GM12864 (cell line): ENCODE results near the gene C10orf90.

ENCODE experiments used
- DNase-seq: peaks from one replicate; pipeline ENCODE4 v3.0.0-alpha.2; 2011; ENCODE audit warnings: low read depth
- H3K4me3 ChIP-seq: 2 replicates; pipeline ENCODE4 v1.5.1; 2011; ENCODE audit warnings: mild to moderate bottlenecking, low read depth, low read length, control low read depth
- TF ChIP-seq, protein P1 (sequence below): IDR thresholded peaks from 2 replicates; pipeline ENCODE4 v1.5.1; 2011; ENCODE audit warnings: low read depth, mild to moderate bottlenecking, moderate library complexity, low read length, control low read depth, inconsistent platforms; ENCODE audit errors: missing control alignments

C10orf90 gene

GRCh38 chr10:126459032-126459831 lies 211.3 kb downstream of the C10orf90 start:
- DNase-seq, result no peak
- TF ChIP-seq, protein P1, sequence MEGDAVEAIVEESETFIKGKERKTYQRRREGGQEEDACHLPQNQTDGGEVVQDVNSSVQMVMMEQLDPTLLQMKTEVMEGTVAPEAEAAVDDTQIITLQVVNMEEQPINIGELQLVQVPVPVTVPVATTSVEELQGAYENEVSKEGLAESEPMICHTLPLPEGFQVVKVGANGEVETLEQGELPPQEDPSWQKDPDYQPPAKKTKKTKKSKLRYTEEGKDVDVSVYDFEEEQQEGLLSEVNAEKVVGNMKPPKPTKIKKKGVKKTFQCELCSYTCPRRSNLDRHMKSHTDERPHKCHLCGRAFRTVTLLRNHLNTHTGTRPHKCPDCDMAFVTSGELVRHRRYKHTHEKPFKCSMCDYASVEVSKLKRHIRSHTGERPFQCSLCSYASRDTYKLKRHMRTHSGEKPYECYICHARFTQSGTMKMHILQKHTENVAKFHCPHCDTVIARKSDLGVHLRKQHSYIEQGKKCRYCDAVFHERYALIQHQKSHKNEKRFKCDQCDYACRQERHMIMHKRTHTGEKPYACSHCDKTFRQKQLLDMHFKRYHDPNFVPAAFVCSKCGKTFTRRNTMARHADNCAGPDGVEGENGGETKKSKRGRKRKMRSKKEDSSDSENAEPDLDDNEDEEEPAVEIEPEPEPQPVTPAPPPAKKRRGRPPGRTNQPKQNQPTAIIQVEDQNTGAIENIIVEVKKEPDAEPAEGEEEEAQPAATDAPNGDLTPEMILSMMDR, result no peak

DNA sequence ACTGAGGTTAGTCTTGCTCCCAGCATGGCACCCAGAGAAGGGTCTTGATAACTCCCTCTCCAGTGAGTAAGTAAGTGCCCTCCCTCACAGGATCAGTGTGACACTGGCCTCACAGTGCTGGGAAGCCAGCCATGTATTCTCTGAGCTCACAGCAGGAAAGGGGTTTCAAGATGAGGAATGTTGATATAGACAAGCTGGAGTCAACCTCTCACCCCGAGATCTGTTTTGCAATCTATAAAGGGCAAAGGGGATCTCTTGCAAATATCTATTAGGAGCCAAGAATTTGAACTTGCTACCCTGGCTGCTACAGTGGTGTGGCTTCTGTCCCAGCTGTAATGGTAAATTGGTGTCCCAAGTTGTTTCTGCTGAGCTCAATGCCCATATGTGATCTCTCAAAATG lies 212.0 kb downstream of the C10orf90 start:
- TF ChIP-seq, protein P1, result no peak
- no peak overlapping the region for H3K4me3 ChIP-seq
- no peak for DNase-seq

More at GRCh38 chr10:126459032-126459831, 211.3 kb downstream of the C10orf90 start:
- no peak overlapping the region for H3K4me3 ChIP-seq

DNA sequence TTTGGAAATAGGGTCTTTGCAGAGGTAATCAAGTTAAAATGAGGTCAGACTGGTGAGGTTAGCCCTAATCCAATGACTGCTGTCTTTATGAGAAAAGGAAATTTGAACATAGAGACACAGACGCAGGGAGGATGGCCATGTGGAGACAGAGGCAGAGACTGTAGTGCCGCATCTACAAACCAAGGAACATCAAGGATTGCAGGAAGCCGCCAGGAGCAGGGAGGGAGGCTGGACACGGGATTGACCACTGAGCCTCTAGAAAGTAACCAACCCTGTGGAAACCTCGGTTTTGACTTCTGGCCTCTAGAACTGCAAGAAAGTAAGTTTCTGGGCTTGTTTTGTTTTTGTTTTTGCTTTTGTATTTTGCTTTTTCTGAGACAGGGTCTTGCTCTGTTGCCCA lies 213.9 kb downstream of the C10orf90 start:
- TF ChIP-seq, protein P1, result no peak
- no peak for DNase-seq
- no peak overlapping the region for H3K4me3 ChIP-seq

GRCh38 chr10:126455766-126456405 lies 214.6 kb downstream of the C10orf90 start:
- DNase-seq, result no peak
- TF ChIP-seq, protein P1, result no peak
- H3K4me3 ChIP-seq, result no peak overlapping the region

DNA sequence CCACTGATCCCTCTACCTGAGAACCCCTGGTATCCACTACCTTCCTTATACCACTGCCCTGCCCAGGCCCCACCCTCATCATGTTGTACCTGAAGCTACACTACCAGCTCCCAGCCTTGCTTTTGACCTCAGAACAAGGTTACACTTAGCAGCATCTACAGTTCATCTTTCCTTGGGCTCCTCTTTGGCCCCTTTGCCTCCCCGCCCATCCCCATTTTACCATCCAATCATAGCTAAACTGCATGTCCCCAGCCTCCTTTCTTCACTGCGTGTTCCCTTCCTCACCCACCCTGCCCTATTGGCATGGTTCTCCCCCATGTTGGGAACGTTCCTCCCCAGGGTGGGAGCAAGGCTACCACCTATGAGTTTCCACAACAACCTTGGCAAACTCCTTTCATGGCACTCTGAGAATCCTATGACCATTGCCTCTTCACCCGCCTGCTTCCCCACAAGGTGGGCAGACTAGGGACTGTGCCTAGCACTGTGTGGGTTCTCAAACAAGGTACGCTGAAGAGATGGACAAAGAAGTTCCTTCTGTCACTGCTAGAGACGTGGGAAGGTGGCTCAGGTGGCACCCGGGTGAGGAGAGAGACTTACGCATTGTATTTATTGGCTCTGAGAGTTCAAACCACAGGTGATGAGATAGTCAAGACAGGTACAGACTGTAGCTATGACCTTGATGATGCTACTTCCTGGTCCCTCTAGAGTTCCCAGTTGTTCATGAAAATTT lies 215.3 kb downstream of the C10orf90 start:
- DNase-seq, result no peak
- TF ChIP-seq, protein P1, result no peak
- no peak overlapping the region for H3K4me3 ChIP-seq

GRCh38 chr10:126454045-126454751 lies 216.3 kb downstream of the C10orf90 start:
- H3K4me3 ChIP-seq, result no peak overlapping the region
- no peak for DNase-seq
- TF ChIP-seq, protein P1, result no peak
